ENCODE measurements around the gene LCP2.

The LCP2 gene

GRCh38 chr5:170294556-170294955 is 3.0 kb downstream of the LCP2 start:
- no peak for DNase-seq

- DNase-seq = no peak
Observed at GRCh38 chr5:170294057-170294456, 3.5 kb downstream of the LCP2 start.

DNA sequence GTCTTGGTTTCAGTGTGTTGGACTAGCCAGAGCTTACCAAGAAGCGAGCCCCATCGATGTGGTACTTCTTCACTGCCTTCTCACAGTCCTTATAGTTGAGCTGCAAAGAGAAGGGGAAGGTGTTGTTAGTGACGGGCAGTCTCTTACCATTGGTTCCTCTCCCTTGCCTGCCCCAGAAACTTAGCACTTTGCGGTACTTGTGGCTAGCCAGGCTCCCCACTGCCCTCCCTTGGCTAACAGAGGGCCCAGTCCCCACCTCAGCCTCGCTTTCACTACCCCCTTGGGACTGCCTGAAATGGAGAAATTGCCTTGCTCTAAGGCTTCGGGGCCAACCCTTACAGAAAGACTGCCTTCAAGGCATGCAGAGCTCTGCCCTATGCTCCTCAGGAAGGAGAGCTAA is 4.3 kb downstream of the LCP2 start:
- peak; percentile 21 for DNase-seq

- no peak for DNase-seq
Observed at GRCh38 chr5:170292179-170293104, 5.1 kb downstream of the LCP2 start.

- DNase-seq = no peak
Observed at GRCh38 chr5:170290498-170290897, 7.1 kb downstream of the LCP2 start.

- DNase-seq = no peak
Observed at GRCh38 chr5:170289764-170290163, 7.8 kb downstream of the LCP2 start.

GRCh38 chr5:170289121-170289520 is 8.5 kb downstream of the LCP2 start:
- DNase-seq = no peak

GRCh38 chr5:170288551-170288950 is 9.0 kb downstream of the LCP2 start:
- DNase-seq = no peak

- no peak for DNase-seq
Observed at GRCh38 chr5:170288151-170288550, 9.4 kb downstream of the LCP2 start.

DNA sequence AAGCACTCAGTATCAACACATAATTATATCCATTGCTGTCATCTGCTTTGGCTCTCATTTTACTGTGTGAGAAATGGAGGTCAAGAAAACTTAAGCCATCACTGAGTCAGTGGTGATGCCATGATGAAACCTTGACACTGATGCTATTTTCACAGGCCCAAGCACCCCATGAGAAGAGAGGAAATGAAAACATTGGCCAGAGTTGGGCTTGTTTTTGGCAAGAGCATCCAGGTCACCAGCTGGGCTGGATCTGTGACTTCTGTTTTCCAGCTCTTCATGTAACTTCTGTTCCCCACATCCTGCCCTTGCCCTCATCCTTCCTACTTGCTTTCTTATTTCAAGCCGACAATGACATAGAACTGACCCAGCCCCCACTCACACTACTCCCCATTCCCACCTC is 10.0 kb downstream of the LCP2 start:
- no peak for DNase-seq

DNA sequence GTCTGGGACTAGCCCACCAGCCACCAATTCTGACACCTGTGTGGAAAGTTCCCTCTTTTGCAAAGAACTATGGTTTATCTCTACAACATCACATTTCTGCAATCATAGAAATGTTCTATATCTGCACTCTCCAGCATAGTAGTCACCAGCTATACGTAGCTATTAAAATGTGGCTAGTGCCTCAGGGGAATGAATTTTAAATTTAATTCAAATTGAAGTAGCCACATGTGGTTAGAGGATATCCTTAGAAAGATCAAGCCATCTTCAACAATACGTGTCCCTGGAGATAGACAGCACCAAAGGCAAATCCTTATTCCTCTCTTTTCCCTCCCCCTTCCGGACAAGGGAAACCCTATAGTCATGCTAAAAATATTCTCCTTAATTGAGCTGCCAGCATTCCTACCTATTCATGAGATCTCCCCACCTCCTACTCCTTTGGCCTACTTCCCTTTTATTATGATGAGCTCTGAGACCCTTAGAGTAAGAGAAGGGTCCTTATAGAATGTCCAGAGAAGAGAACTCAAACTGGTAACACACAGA is 11.1 kb downstream of the LCP2 start:
- no peak for DNase-seq

DNA sequence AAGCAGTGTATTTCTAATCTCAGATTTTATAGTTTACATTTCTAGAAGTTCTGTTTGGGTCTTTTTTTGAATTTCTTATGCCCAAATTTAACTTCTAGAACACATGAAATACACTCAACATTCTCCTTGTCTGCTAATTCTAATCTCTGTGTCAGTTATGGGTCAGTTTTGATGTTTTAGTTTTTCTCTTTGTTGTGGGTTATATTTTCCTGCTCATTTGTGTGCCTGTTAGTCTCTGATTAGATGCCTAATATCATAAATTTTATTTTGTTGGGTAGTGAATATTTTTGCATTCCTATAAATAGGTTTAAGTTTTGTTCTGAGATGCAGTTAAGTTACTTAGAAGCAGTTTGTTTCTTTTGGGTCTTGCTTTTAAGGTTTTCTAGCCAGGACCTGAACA is 12.4 kb downstream of the LCP2 start:
- no peak for DNase-seq

DNA sequence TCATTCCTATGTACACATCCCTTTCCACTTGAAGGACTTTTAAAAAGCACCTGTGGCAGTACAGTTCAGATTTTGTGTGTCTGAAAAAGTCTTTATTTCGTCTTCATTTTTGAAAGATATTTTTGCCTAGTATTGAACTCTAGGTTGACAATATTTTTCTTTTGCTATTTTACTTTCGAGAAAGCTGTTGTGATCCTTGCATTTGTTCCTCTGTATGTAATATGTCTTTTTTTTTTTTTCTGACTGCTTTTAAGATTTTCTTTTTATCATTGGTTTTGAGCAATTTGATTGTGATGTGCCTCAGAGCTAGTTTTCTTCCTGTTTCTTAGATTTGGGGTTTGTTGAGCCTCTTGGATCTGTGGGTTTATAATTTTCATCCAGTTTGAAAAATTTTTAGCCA is 13.3 kb downstream of the LCP2 start:
- no peak for DNase-seq

DNA sequence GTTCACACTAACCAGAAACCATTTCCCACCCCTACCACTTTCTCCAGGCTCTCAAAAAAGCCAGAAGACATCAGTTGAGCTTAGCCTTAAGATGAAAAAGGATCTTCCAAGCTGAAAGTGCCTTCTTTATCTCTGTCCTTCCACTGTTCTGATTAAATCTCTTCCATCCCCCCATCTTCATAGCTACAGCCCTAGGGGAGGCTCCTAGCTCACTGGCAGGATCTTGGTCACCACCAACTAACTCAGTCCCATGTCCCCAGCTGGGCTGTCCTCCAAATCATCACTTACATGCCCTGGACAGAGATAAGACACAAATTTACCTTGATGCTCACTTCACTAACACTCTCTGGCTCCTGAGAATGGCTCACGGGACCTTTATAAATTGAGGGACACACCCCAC is 14.3 kb downstream of the LCP2 start:
- no peak for DNase-seq

- no peak for DNase-seq
Observed at GRCh38 chr5:170280011-170280493, 17.5 kb downstream of the LCP2 start.

DNA sequence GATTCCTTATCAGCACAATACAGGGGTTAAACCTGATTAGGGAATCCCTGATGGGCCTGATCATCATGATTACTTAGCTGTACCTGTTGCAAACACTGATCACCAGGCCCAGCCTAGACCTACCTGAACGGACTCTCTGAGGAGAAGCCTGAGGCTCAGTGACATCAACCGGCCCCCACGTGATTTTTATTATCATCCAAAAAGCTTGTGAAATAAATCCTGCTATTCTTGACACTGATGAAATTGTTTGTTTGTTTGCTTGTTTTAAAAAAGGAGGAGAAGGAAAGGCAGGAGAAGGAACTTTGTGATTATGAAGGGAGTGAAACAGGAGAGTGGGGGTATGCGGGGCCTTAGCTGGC is 18.1 kb downstream of the LCP2 start:
- DNase-seq = no peak

GRCh38 chr5:170278611-170279458 is 18.7 kb downstream of the LCP2 start:
- DNase-seq = peak; percentile 34

DNA sequence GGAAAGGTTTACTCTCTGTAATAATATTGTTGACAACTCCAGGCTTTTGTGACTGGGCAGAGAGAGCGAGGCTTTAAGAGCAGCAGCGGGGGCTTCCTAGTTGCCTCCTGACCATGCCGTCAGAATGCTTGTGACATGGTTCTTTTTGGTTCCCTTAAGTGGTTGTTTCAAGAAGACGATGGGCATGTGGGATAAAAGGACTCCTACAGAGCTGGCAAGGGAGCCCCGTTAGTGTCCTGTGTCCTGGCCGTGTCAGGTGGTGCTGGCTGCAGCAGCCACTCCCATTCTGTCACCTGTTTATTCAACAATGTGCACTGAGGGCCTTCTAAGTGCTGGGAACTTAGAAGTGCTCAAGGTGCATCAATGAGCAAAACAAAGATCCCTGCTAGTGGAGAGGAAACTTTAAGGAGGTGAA is 19.7 kb downstream of the LCP2 start:
- no peak for DNase-seq

- DNase-seq = no peak
Observed at GRCh38 chr5:170276140-170276539, 21.4 kb downstream of the LCP2 start.

GRCh38 chr5:170275376-170275994 is 22.1 kb downstream of the LCP2 start:
- DNase-seq = no peak

DNA sequence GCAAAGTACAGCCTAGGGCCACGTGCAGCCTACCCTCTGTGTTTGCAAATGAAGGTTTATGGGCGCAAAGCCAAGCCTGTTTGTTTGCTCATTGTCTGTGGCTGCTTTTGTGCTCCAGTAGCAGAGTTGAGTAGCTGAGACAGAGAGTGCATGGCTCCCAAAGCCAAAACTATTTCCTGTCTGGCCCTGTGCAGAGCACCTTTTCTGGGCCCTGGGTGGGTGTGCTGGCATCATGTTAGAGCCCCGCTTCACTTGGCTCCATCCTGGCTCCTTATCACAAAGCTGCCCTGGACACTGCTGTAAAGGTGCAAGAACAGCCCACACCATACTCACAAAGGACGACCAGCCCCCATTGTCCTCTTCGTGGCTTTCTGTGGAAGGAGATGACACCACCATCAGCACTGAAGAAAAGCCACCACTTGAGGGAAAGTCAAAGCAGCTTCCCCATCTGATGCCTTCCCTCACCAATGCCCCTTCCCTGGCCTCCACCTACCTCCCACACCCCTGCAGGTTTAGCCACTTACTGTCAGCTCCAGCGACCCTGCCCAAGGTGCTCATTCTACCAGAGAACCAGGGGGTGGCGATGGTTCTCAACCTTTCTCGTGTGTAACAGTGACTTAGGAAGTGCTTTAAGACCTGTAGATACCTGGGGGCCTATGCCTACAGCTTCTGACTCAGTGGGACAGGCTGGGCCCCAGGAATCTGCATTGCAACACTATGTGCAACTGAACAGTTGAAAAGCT is 23.4 kb downstream of the LCP2 start:
- DNase-seq = no peak
